Body of pancreas (tissue), 4 donors: ENCODE results near the gene PPM1H. TPM values are rescaled to one million over a fixed set of nuclear protein-coding genes. Genes with fewer than 3 reads are reported as not detected.

ENCODE experiments used
- ATAC-seq: fragments of 150-250 bp; one replicate; pipeline ENCODE4 v1.9.1; 2016
- DNase-seq, 4 donors: peaks; one replicate each; pipeline ENCODE4 v3.0.0-alpha.2; 2019
- H3K27ac ChIP-seq, 4 donors: fragments of 200-600 bp; sonication (generic); 1 replicate in 3 of 4; 2 replicates in 1 of 4; pipeline versions ENCODE4 v1.5.1 to v1.6.1; 2016 to 2019; ENCODE audit warnings: mild to moderate bottlenecking in 1 of 4, mixed read lengths in 1 of 4, moderate library complexity in 1 of 4
- H3K27me3 ChIP-seq, 2 donors: fragments of 200-600 bp; sonication (generic); one replicate each; pipeline ENCODE4 v1.6.0; 2016; ENCODE audit warnings: mild to moderate bottlenecking in 1 of 2
- H3K36me3 ChIP-seq, 2 donors: fragments of 200-600 bp; sonication (generic); replicated peaks in 1 of 2; 2 replicates each; pipeline ENCODE4 v1.5.1; 2016; ENCODE audit warnings: low read depth in 2 of 2; ENCODE audit not compliant: insufficient read depth in 1 of 2
- H3K4me1 ChIP-seq: fragments of 200-600 bp; sonication (generic); one replicate; pipeline ENCODE4 v1.6.0; 2016
- H3K4me3 ChIP-seq, 2 donors: fragments of 200-600 bp; sonication (generic); 1 replicate in 1 of 2; 2 replicates in 1 of 2; pipeline ENCODE4 v1.5.1; 2016 to 2019
- H3K9me3 ChIP-seq, 3 donors: fragments of 200-600 bp; sonication (generic); 1 replicate in 2 of 3; 2 replicates in 1 of 3; pipeline ENCODE4 v1.5.1; 2016
- POLR2A ChIP-seq, 3 donors: fragments of 450-650 bp; IDR thresholded peaks; one replicate each; pipeline ENCODE4 v1.6.1; 2016; ENCODE audit warnings: antibody characterized with exemption in 3 of 3, mild to moderate bottlenecking in 2 of 3
- WGBS, 2 donors: methylation state at CpG; one replicate each; pipeline ENCODE4 v1.1.5; 2017; 5-methylcytosine and 5-hydroxymethylcytosine counted together
- intact Hi-C: fragments of 100-400 bp; cut with DNase I; formaldehyde crosslinking; loops from one replicate; pipeline ENCODE4 v1.15.1; 2023
- total RNA-seq, 2 donors: library from RNA; depleted of rRNA; stranded (reverse); fragments of >200 nt; gene quantifications; one replicate each; pipeline ENCODE4 v1.1.0, GENCODE V29; 2016
- TF ChIP-seq, protein P1 (sequence below), 7 experiments: fragments of 450-650 bp in 4 of 7; fragments of 200-600 bp in 3 of 7; sonication (generic) in 3 of 7; IDR thresholded peaks; one replicate each; pipeline ENCODE4 v1.5.1; 2016 to 2019; ENCODE audit warnings: antibody characterized with exemption in 7 of 7

The PPM1H gene
- total RNA-seq, 2 donors from 2014 or later = 4.9 to 6.3 TPM

DNA sequence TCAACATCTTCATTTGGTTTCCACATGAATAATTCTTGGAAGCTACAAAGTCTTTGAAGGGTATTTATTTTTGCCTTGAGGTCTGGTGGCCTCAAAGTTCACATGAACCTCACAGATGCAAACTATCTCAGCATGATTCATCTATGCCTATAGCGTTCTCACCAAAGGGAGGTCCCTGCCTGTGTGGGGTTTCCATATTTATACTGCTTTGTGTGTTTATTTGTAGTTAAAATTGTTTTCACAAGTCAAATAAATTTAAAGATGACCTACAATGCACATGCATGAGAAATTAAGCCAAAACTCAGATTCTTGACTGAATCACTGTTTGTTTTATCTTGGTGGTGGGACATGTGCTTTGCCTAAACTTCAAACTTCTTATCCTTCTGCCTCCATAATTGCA lies 176.7 kb downstream of the PPM1H start:
- Histone ChIP-seq H3K36me3 (no peaks in the 10 kb centered on the region), H3K4me3 (no peak overlapping the region), H3K27me3 (no peaks in the 10 kb centered on the region), H3K27ac (no peak overlapping the region), H3K9me3 (no peaks in the 10 kb centered on the region), H3K4me1 (peaks cover 17% of the 10 kb centered on the region)
- no peak for ATAC-seq
- DNase-seq = no peak
- intact Hi-C loops = no loop called here
- 82 to 90% methylated on average over 1 of the region's 1 CpG for WGBS, 2 donors
- TF ChIP-seq, protein P1, sequence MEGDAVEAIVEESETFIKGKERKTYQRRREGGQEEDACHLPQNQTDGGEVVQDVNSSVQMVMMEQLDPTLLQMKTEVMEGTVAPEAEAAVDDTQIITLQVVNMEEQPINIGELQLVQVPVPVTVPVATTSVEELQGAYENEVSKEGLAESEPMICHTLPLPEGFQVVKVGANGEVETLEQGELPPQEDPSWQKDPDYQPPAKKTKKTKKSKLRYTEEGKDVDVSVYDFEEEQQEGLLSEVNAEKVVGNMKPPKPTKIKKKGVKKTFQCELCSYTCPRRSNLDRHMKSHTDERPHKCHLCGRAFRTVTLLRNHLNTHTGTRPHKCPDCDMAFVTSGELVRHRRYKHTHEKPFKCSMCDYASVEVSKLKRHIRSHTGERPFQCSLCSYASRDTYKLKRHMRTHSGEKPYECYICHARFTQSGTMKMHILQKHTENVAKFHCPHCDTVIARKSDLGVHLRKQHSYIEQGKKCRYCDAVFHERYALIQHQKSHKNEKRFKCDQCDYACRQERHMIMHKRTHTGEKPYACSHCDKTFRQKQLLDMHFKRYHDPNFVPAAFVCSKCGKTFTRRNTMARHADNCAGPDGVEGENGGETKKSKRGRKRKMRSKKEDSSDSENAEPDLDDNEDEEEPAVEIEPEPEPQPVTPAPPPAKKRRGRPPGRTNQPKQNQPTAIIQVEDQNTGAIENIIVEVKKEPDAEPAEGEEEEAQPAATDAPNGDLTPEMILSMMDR (IDR thresholded peaks at IDR 0.05) = no peak
- TF ChIP-seq POLR2A (IDR thresholded peaks at IDR 0.05) = no peak

DNA sequence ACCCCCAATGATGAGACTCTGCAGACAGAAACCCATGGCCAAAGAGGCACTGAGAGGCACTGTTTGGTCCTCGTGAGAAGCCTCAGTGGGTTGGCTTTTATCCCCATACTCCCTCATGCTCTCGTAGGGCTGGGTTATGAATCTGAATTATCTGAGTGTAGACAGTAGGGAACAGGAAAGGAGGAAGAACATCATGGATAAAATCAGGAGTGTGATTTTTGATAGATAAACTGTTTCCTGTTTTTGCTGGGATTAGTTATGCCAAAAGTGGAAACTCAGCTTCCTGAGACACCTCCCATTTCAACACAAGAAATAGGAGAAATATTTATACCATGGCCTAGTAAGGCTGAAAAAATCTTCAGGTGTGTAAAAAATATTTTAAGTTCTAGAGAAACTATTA lies 177.9 kb downstream of the PPM1H start:
- Histone ChIP-seq H3K27ac (no peak overlapping the region), H3K4me1 (peaks cover 17% of the 10 kb centered on the region), H3K4me3 (no peak overlapping the region), H3K36me3 (no peaks in the 10 kb centered on the region), H3K27me3 (no peaks in the 10 kb centered on the region), H3K9me3 (no peaks in the 10 kb centered on the region)
- 92 to 95% methylated on average over 2 of the region's 2 CpGs for WGBS, 2 donors
- DNase-seq (no peak), ATAC-seq (no peak)
- TF ChIP-seq POLR2A (IDR thresholded peaks at IDR 0.05) = no peak
- TF ChIP-seq, protein P1 (IDR thresholded peaks at IDR 0.05) = no peak
- intact Hi-C loops = no loop called here

DNA sequence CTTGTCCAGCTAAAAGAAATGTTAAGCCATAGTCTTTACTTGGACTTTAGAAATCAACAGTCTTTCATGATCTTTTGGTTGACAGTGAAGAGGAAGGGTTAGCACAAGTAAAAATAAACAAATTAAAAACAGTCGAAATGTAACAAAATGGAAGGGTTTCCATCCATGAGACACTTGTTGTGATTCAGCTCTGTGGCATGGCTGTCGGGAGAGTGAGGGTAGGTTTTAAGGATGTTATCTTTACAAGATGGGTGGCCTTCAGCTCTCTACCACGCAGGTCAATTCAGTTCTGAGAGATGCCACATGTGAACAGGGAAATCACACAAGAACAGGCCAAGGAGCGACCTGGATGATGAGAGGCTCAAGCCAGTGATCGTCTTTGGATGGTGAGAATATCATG lies 180.2 kb downstream of the PPM1H start:
- no peaks in the 10 kb centered on the region for H3K36me3 ChIP-seq
- no peak for DNase-seq
- 92% methylated on average over 5 of the region's 5 CpGs for WGBS, 2 donors
- intact Hi-C loops = no loop called here
- H3K4me3 ChIP-seq = no peak overlapping the region
- H3K9me3 ChIP-seq = no peaks in the 10 kb centered on the region
- H3K27ac ChIP-seq = no peak overlapping the region
- no peaks in the 10 kb centered on the region for H3K27me3 ChIP-seq
- TF ChIP-seq, protein P1 (IDR thresholded peaks at IDR 0.05) = no peak
- TF ChIP-seq POLR2A (IDR thresholded peaks at IDR 0.05) = no peak
- ATAC-seq = no peak
- no peaks in the 10 kb centered on the region for H3K4me1 ChIP-seq

DNA sequence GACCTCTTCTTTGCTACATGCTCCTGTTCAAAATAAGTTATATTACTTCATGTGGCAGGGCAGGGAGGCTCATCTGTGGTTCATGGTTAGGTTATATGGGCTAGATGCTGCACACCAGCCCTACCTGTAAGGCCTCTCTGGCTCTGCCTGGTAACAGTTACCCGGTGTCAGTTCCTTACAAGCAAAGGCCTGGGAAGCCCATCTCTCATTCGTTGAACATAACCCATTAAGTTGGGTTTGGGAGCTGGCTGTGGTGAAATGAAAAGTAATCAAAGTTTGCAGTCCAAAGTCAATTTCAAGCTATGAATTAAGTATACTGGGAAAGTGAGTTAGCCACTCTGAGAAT lies 183.2 kb downstream of the PPM1H start:
- no peak overlapping the region for H3K27ac ChIP-seq
- intact Hi-C loops = no loop called here

More for the DNA sequence above, 183.2 kb downstream of the PPM1H start:
- Histone ChIP-seq H3K4me3 (no peak overlapping the region), H3K36me3 (no peaks in the 10 kb centered on the region), H3K4me1 (no peaks in the 10 kb centered on the region), H3K27me3 (no peaks in the 10 kb centered on the region), H3K9me3 (no peaks in the 10 kb centered on the region)
- DNase-seq (no peak), ATAC-seq (no peak)
- 78 to 90% methylated on average over 2 of the region's 2 CpGs for WGBS, 2 donors
- TF ChIP-seq POLR2A (IDR thresholded peaks at IDR 0.05) = no peak
- TF ChIP-seq, protein P1 (IDR thresholded peaks at IDR 0.05) = no peak
